Activated CD8-positive, alpha-beta memory T cell treated with anti-CD3 and anti-CD28 coated beads for 4 hours (primary cell): Measurements from ENCODE around the gene ORC5.
"Not testable (repeated sequence)": the region's sequence is repeated elsewhere in the genome, so short reads cannot be mapped to it uniquely, and the experiment has no call there.

Source experiments
- DNase-seq, 2 donors: peaks; one replicate each; pipeline ENCODE4 v3.0.0-alpha.2; 2020; ENCODE audit warnings: low read depth in 2 of 2

Gene ORC5

DNA sequence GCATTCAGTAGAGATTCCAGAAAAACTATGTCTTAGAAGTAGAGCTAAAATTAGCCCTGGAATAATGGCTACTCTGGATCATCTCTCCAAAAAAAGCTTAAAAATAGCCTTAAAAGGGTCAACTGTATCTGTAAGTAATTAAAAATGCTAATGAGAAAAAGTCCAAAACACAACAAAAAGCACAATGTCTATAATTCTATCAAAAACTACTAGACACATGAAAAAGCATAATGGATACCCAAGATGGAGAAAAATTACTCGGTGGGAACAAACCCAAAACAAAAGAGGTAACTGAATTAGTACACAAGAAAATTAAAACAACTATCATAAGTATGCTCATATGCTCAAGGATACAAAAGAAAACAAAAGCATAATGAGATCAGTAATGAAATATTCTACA, 15.4 kb downstream of the ORC5 start:
- DNase-seq = no peak

DNA sequence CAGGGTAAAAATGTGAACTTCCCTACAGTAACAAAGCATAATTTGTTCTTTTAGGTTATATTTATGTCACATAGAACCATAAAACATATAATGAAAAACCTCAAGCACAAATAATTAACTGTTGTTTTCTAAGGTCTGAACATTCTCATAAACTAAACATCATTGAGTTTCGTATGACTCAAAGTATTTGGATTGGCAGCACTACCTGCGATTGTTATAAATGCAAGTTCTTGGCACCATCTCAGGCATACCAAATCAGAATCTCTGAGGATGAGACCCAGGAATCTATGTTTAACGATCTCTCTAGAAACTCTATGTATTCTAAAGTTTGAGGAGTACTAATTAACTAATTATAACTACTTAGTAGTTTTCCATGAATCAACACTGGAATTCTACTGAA, 22.5 kb downstream of the ORC5 start:
- no peak for DNase-seq

DNA sequence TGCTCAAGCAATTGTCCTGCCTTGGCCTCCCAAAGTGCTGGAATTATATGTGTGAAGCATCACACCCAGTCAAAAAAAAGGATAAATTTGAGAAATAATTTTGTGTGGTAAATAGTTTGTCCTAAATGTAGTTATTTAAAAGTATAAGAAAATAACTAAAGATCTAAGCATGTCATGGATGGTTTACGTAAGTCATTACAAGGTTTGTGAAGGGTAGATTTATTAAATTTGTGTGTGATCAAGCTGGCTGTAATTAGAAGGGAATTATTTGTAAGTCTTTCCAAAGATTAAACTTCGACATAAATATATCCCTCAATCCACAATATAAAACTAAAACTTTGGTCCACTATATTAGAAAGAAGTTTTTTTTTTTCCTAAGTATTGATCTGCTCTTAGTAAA, 28.6 kb downstream of the ORC5 start:
- no peak for DNase-seq

DNA sequence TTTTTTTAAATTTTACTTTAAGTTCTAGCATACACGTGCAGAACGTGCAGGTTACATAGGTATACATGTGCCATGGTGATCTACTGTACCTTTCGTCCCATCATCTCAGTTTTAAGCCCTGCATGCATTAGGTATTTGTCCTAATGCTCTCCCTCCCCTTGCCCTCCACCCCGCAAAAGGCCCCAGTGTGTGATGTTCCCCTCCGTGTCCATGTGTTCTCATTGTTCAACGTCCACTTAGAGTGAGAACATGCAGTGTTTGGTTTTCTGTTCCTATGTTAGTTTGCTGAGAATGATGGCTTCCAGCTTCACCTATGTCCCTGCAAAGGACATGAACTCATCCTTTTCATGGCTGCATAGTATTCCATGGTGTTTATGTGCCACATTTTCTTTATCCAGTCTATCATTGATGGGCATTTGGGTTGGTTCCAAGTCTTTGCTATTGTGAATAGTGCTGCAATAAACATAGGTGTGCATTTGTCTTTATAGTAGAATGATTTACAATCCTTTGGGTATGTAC, 30.2 kb downstream of the ORC5 start:
- DNase-seq = not testable (repeated sequence)

DNA sequence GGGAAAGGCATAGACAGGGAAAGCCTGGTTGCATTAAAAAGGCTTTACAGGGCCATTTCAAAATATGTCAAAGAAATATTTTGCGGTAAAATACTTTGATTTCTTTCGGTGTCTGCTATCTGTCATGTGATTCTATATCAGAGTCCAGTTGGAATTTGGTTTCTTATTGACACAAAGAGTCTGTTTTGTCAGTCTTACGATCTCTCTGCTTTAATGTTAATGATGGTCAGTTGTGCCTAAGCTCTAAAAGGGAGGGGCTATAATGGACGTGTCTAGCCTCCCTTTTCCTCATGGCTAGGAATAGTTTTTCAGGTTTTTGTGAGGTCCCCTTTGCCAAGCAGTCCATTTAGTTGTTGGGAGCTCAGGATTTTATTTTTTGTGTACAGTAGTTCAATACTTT, 31.5 kb downstream of the ORC5 start:
- DNase-seq = no peak

DNA sequence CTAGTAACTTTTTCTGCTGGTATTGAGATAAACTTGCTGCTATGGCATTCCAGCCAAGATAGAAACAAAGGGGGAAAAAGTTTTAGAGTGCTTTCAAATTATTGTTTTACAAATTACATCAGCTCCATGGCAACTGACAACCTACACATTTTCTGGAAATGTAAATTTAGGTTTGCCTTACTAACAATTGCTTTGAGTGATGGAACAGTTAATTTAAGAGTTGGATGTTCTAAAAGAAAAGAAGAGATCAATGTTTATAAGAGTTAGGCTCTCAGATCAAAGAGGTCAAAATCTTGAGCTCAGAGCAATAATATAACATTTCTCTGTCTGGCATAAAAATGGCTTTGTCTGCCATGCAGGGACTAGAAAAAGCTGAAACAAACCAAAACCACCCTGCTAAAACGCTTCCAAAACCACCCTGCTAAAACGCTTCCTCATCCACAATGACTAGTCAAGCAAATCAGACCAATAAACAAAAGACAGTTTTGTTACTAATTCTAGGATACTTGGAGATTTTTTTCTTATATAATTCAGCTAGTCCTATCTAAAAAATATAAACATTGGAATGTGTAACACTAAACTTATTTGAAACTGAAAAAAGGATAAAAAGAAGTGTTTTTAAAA, 32.3 kb downstream of the ORC5 start:
- no peak for DNase-seq

DNA sequence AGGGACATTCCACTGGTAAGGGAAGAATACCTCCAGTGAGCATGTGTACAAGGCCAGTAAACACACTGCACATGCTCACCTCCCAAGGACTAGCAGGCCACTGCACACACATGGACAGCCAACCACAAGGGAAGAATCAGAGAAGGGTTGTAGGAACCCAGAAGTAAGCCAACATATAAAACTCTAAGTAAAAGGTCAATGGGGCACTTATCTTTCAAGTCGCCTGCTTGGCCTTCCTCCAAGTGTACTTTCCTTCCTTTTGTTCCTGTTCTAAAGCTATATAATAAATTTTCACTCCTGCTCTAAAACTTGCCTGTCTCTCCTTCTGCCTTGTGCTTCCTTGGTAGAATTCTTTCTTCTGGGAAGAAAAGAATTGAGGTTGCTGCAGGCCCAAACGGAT, 33.0 kb downstream of the ORC5 start:
- no peak for DNase-seq

DNA sequence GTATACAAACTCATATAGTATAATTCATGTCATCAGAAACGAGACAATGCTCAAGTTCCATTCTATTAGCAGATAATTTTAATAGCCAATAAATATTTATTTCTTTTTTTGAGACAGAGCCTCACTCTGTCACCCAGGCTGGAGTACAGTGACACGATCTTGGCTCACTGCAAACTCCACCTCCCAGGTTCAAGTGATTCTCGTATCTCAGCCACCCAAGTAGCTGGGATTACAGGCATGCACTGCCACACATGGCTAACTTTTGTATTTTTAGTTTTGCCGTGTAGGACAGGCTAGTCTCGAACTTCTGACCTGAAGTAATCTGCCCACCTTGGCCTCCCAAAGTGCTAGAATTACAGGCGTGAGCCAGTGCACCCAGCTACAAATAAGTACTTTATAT, 45.7 kb downstream of the ORC5 start:
- DNase-seq = no peak

DNA sequence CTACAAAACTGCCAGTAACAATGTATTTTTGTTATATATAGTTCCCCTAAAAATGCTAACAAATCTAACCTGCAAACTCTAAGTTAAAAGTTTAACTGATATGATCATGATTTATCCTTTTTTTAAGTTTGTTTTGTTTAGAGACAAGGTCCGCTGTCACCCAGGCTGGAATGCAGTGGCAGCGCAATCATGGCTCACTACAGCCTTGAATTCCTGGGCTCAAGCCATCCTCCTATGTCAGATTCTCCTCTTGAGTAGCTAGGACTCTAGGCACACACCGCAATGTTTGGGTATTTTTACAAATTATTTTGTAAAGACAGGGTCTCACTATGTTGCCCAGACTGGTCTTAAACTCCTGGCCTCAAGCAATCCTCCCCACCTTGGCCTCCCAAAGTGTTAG, 46.6 kb downstream of the ORC5 start:
- no peak for DNase-seq

DNA sequence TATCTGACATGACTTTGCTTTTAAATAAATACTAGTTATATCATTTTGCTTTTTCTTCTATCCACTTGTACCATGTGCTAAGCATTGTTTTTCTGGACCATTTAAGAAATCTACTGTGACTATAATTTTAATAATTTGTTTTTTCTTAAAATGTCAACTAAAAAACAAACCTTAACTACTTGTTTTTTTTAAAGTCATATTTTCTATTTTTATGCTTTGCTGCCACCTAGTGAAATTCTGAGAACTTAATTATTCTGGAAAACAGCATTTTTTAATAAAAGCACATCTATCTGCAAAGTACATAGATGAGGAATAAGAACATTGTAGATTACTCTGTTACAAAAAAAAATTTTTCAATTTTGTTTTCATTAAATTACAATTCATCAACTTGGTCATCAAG, 47.4 kb downstream of the ORC5 start:
- DNase-seq = no peak

DNA sequence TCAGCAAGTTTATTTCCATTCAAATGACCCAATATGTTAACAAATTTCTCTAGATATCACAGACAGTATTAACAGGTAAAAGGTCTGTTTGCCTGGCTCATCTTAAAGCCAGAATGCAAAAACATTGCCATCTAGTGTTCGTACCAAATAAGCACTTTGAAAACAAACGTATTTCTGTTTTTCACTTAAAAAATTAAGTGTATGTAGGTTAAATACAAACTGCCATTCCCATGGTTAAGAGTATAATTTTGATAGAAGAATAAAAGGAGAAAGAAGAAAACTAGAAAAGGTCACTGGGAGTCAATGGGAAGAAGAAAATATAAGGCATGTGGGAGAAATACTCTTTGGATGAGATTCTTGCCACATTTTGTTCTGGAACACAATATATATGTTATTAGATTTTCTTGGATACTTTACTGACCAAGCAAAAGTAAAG, 51.0 kb downstream of the ORC5 start:
- DNase-seq = no peak

DNA sequence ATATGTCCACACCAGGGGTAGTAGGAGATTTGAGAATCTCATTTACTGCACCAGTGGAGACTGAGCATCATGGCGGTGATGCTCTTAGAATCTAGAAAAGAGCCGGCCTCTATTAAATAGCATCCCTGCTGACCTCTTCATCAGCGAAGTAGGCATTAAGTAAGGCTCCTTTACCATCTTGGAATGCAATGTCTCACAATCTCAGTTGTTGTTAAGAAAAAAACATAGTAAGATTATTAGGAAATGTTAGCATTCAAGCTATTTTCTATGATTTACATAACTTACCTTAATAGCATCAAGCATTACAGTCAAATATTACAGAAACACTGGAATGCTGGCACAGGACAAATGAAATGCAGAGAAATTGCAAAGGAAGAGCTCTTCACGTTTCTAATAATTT, 54.5 kb downstream of the ORC5 start:
- DNase-seq = no peak

DNA sequence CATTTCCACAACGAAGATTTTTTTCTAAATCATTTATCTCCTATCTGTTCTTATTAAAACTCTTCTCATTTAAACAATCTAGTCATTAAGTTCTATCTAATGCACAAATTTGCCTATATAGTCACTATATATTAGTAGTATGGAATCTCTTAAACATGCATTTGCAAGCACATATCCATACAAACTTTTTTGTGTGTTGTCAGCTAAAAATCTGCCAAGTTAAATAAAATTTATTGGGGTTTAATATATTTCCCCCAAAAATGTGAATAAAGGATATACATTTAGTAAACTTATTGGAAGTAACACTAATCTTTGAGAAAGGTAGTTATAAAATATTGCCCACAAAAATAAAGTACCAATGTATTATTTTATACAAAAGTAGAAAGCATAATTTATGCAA, 55.3 kb downstream of the ORC5 start:
- DNase-seq = no peak

DNA sequence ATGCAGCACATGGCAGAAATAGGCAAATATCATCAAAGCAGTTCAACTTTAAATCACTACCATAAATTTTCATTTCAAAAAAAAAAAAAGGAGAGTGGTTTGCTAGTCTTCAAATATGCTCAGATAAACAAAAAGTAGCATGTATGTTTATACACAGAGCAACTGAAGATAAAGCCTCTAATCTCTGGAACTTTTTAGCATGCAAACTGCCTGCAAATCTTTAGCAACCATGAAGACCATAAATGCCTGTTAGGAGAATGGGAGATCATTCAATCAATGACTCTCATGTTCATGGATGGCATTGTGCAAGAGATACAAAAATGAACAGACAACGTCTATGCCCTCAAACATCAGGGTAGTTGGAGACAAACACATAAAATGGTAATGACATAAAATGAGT, 57.3 kb downstream of the ORC5 start:
- DNase-seq = no peak

DNA sequence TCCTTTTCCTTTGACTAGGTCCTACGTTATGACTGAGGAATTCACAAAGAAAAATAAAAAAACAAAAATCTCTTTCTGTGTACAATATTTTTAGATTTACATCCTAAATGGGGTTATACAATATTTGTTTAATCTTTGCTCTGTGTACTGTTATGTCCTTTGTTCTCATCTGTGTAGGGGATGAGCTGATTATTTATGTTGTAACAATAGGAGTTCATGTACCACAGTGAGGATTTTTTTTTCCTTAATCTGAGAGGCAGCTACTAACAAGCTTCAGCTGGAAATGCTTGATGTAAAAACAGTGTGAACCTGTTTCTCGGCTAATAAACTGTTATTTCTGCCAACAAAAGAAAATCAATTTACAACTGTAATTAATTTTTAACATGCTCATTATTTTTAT, 58.0 kb downstream of the ORC5 start:
- no peak for DNase-seq

DNA sequence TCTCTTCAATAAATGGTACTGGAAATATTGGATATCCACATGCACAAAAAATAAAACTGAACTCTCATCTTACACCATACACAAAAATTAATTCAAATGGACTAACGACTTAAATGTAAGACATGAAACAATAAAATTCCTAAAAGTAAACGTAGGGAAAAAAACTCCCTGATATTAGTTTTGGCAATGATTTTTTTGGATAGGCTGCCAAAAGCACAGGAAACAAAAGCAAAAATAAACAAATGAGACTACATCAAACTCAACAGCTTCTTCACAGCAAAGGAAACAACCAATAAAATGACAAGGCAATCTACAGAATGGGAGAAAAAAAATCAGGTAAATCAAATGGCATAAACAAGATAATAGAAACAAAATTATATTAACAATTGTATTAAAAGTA, 65.7 kb downstream of the ORC5 start:
- no peak for DNase-seq

DNA sequence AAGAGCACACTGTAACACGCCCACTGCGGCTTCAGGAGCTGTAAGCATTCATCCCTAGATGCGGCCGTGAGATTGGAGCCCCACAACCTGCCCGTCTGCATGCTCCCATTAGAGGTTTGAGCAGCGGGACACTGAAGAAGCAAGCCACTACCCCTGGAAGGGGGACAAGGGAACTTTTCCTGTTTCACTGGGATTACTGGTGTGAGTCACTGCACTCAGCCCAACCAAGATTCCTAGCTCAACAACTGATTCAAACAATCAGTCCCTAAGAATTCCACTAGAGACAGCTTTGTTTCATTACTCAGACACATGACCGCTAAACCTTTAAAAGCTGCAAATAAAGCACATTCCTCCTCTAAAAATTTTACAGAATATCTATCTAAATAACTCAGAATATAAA, 69.8 kb downstream of the ORC5 start:
- no peak for DNase-seq

DNA sequence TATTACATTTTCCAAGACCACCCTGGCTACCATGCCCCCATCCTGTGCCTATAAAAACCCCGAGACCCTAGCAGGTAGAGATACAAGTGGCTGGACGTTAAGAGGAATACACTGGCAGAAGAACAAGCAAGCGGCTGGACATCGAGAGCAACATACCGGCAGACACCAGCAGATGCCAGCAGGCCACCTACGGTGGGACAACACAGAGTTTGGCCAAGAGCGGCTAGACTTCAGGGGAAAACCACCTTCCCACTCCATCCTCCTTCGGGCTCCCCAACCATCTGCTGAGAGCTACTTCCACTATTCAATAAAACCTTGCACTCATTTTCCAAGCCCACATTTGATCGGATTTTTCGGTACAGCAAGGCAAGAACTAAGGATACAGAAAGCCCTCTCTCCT, 70.3 kb downstream of the ORC5 start:
- DNase-seq = no peak

DNA sequence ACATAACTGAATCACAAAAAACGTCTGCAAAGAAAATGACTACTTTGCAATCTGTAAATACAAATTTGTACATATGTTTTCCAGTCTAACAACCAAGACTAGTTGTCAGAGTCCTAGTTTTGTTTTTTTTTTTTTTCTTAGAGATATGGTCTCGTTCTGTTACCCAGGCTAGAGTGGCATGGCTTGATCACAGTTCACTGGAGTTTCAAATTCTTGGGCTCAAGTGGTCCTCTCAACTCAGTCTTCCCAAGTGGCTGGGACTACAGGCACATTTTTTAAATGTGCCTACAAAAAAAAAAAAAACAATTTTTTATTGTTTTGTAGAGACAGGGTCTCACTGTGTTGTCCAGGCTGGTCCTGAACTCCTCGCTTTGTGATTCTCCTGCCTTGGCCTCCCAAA, 70.8 kb downstream of the ORC5 start:
- no peak for DNase-seq

DNA sequence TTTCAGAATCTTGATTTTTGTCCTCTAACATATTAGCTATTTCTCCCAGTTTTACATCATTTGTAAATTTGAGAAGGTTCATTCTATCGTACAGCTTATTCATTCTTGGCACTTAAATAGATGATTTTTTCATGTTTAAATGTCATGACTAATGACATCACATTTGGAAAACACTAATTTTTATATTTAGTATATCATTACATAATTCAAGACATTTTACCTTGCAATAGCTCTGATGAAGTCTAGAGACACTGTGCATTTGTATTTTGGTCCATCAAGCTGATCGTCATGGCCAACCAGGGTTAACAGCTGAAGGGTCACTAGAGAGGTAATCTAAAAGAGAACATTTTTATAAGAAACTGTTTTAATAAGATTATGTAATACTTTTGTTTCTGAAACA, 71.3 kb downstream of the ORC5 start:
- DNase-seq = no peak

DNA sequence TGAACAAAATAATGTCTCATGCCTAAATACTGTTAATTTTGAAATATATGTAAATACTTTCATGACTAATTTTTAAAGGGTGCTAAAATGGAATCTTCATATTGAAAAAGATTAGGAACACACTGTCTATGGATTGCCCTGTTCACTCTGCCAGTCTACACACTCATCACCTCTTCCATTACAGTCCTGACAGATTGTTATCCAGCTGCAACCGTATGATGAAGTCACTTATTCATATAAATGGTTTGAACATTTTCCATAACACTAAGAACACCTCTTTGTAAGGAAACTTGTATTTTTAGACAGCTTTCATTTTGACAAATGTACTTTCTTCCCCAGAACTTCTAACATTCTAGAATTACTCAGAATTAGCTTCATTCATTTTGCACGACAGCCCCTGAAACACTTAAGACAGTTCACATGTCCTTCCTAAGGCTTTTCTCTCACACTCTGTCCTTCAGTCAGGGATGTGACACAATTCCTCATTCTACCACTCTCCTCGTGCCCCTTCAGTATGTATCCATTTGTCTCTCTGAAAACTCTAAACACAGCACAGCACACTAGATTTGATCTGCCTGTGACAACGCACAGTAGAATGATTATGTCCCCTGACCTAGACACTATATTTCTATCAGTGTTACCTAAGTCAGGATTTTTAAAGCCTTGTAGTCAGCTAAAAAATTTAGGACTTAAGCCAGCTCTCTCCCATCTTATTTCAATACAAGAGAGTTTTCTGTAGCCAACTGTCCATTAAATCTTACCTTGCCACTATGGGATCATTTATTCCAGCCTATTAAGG, 71.9 kb downstream of the ORC5 start:
- DNase-seq = no peak

DNA sequence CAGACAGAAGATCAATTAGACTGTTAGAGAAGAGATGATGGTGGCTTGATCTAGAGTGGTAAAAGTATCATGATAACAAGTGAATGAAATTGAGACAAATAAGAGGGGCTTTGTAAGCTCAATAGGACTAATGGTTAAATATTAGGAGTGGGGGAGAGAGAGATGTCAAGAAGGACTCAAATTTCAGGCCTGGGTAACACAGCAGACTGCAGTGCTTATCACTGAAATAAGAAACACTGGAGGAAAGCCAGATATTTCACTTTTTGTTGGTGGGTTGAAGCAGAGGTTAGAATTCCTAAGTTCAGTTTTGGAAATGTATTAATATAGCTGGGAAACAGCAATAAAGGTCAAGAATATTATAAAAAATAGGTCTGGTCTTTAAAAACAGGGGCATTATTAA, 74.6 kb downstream of the ORC5 start:
- DNase-seq = no peak

DNA sequence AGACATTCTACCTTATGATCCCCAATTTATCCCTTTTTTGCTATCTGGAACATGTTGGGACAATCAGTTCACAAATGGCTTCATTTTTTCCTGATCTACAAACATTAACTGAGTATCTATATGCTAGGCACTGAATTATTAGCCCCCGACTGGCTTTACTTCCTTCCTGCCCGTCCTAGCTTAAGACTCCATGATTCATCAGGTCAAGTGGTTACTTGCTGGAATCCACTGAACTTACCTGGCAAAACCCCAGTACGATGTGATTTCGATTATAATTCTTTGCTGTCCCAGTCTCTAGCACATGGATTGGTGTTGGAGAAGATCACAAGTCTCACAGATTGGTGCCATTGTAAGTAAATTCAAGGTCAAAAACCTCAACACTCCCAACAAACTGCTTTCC, 77.1 kb downstream of the ORC5 start:
- DNase-seq = no peak

DNA sequence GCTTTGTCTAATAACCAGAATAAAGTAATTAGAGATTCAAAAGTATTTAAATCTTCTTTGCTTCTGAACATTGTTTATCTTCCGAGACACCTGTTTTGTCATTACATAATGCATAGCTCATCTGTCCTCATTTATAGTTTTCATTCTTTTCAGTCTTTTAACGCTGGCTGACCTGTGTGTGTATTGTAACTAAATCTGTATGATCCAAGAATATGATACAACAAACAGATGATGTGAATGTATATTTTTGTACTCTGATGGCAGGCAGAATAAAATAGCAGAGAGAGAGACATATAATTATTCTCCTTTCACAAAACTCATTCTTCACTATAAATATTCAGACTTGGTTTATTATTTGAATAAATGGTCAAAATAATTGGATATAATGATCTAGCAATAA, 80.6 kb downstream of the ORC5 start:
- no peak for DNase-seq
